ENCODE data around the gene FAM78A. TPM values are rescaled to one million over a fixed set of nuclear protein-coding genes. Genes with fewer than 3 reads are reported as not detected.

Gene FAM78A
- total RNA-seq, 1 experiment from 2014 or later, result 3.4 TPM

DNA sequence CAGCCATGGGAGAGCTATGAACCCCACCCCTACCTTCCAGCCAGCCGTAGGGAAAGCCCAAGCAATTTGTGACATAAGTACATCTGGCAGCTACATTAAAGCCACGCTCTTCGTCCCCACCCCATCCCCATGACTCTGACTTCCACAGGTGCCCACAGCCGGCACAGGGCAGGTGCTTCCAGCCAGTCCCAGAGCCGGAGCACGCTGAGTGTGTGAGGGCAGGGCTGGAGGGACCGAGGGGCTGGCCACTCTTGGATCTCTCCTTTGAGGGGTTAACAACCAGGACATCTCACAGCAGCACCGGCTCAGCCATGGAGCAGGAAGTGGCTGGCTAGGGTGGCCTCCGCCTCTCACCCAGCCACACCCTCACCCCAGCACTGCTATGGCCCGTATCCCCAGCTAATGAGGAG, 2.4 kb upstream of the FAM78A start:
- ChIA-PET CTCF (no interaction called here), RAD21 (ENCODE audit: low non-redundant PET in 1 of 2, low total read pairs in 2 of 2, uncharacterized antibody in 2 of 2, unreplicated experiment in 2 of 2) (no interaction called here), POLR2A (no interaction called here)
- Histone ChIP-seq H3K9me2 (ENCODE audit: insufficient read depth) (no peaks in the 10 kb centered on the region), H2AFZ (ENCODE audit: low read depth, low read length, poor library complexity, severe bottlenecking) (no peak overlapping the region), H3K36me3 (ENCODE audit: control insufficient read depth in 1 of 2, insufficient read depth in 2 of 2, low read length in 2 of 2) (no peaks in the 10 kb centered on the region), H3K27ac (ENCODE audit: low read depth, low read length) (no peak overlapping the region; the same call in 1 of the 2 replicates), H3K9me3 (ENCODE audit: control insufficient read depth in 1 of 2, insufficient read depth in 1 of 2, low read depth in 1 of 2, low read length in 2 of 2) (no peaks in the 10 kb centered on the region), H3K4me2 (ENCODE audit: low read length) (peak overlapping the region; percentile 83), H3K4me1 (ENCODE audit: control insufficient read depth in 1 of 2, insufficient read depth in 2 of 2, low read length in 2 of 2) (peaks cover 0 to 8% of the 10 kb centered on the region in 2 experiments; a peak in 1 of 4 replicates), H4K20me1 (ENCODE audit: insufficient read depth) (no peaks in the 10 kb centered on the region), H3K9ac (ENCODE audit: low read length) (no peak overlapping the region), H3K4me3 (replicated peaks in 1 of 2; ENCODE audit: low read depth in 1 of 2, low read length in 2 of 2) (no peak overlapping the region), H3K79me2 (ENCODE audit: insufficient read depth, low read length) (no peaks in the 10 kb centered on the region), H3K27me3 (ENCODE audit: insufficient read depth, low read length) (no peaks in the 10 kb centered on the region)
- TF ChIP-seq SP1 (IDR thresholded peaks at IDR 0.05; ENCODE audit: low read depth) (no peak), EZH2 (IDR thresholded peaks at IDR 0.05) (no peak), POLR2AphosphoS5 (IDR thresholded peaks at IDR 0.05; ENCODE audit: low read depth, low read length) (no peak), ZFX (IDR thresholded peaks at IDR 0.05) (no peak), CBX3 (IDR thresholded peaks at IDR 0.05; ENCODE audit: low read depth) (no peak), JUND (IDR thresholded peaks at IDR 0.05) (no peak), RAD21 (IDR thresholded peaks at IDR 0.05; ENCODE audit: low read depth) (no peak), CEBPB (IDR thresholded peaks at IDR 0.05; ENCODE audit: low read depth) (no peak), ZNF274 (IDR thresholded peaks at IDR 0.05; ENCODE audit: low read depth, low read length) (no peak), SIN3A (IDR thresholded peaks at IDR 0.05; ENCODE audit: low read depth) (no peak), YY1 (IDR thresholded peaks at IDR 0.05; ENCODE audit: extremely low read depth, insufficient replicate concordance, low read depth, low read length) (no peak), EGR1 (IDR thresholded peaks at IDR 0.05; ENCODE audit: low read depth) (no peak)
- TF ChIP-seq, protein P1, sequence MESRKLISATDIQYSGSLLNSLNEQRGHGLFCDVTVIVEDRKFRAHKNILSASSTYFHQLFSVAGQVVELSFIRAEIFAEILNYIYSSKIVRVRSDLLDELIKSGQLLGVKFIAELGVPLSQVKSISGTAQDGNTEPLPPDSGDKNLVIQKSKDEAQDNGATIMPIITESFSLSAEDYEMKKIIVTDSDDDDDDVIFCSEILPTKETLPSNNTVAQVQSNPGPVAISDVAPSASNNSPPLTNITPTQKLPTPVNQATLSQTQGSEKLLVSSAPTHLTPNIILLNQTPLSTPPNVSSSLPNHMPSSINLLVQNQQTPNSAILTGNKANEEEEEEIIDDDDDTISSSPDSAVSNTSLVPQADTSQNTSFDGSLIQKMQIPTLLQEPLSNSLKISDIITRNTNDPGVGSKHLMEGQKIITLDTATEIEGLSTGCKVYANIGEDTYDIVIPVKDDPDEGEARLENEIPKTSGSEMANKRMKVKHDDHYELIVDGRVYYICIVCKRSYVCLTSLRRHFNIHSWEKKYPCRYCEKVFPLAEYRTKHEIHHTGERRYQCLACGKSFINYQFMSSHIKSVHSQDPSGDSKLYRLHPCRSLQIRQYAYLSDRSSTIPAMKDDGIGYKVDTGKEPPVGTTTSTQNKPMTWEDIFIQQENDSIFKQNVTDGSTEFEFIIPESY (IDR thresholded peaks at IDR 0.05; ENCODE audit: extremely low read depth, insufficient replicate concordance, low read length), result no peak
- TF ChIP-seq, protein P2, sequence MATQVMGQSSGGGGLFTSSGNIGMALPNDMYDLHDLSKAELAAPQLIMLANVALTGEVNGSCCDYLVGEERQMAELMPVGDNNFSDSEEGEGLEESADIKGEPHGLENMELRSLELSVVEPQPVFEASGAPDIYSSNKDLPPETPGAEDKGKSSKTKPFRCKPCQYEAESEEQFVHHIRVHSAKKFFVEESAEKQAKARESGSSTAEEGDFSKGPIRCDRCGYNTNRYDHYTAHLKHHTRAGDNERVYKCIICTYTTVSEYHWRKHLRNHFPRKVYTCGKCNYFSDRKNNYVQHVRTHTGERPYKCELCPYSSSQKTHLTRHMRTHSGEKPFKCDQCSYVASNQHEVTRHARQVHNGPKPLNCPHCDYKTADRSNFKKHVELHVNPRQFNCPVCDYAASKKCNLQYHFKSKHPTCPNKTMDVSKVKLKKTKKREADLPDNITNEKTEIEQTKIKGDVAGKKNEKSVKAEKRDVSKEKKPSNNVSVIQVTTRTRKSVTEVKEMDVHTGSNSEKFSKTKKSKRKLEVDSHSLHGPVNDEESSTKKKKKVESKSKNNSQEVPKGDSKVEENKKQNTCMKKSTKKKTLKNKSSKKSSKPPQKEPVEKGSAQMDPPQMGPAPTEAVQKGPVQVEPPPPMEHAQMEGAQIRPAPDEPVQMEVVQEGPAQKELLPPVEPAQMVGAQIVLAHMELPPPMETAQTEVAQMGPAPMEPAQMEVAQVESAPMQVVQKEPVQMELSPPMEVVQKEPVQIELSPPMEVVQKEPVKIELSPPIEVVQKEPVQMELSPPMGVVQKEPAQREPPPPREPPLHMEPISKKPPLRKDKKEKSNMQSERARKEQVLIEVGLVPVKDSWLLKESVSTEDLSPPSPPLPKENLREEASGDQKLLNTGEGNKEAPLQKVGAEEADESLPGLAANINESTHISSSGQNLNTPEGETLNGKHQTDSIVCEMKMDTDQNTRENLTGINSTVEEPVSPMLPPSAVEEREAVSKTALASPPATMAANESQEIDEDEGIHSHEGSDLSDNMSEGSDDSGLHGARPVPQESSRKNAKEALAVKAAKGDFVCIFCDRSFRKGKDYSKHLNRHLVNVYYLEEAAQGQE (IDR thresholded peaks at IDR 0.05; ENCODE audit: low read depth), result no peak
- TF ChIP-seq, protein P3, sequence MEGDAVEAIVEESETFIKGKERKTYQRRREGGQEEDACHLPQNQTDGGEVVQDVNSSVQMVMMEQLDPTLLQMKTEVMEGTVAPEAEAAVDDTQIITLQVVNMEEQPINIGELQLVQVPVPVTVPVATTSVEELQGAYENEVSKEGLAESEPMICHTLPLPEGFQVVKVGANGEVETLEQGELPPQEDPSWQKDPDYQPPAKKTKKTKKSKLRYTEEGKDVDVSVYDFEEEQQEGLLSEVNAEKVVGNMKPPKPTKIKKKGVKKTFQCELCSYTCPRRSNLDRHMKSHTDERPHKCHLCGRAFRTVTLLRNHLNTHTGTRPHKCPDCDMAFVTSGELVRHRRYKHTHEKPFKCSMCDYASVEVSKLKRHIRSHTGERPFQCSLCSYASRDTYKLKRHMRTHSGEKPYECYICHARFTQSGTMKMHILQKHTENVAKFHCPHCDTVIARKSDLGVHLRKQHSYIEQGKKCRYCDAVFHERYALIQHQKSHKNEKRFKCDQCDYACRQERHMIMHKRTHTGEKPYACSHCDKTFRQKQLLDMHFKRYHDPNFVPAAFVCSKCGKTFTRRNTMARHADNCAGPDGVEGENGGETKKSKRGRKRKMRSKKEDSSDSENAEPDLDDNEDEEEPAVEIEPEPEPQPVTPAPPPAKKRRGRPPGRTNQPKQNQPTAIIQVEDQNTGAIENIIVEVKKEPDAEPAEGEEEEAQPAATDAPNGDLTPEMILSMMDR (IDR thresholded peaks at IDR 0.05 in 2 of 3, conservative IDR thresholded peaks at IDR 0.05 in 1 of 3; ENCODE audit: borderline replicate concordance in 1 of 3, insufficient read depth in 1 of 3, low read depth in 2 of 3, low read length in 2 of 3), result no peak
- intact Hi-C loops (cut with micrococcal nuclease), result no loop called here
- ATAC-seq (no peak), DNase-seq (ENCODE audit: low read depth, low spot score) (no peak)
- BruUV-seq (replicated peaks), result no TSS peak

All from HCT116 (cell line).